SHP77 treated with DMSO at 0.1 percent for 48 hours (cell line): Measurements from ENCODE around the gene ACSF2.

Experiments
- DNase-seq: peaks from one replicate; lab custom pipeline; 2025; lab: John Stamatoyannopoulos, UW

The ACSF2 gene

DNA sequence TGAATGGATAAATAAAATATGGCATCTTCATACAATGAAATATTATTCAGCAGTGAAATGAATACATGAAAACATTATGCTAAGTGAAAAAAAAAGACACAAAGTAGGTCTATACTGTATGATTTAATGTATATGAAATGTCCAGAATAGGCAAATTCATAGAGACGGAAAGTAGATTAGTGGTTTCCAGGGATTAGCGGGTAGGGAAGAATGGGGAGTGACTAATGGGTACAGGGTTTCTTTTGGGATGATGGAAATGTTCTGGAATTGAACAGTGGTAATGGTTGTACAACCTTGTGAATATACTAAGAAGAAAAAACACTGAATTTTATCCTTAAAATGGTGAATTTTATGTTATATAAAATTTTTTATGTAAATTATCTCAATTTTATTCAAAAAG, 73.7 kb downstream of the ACSF2 start:
- no peak for DNase-seq

DNA sequence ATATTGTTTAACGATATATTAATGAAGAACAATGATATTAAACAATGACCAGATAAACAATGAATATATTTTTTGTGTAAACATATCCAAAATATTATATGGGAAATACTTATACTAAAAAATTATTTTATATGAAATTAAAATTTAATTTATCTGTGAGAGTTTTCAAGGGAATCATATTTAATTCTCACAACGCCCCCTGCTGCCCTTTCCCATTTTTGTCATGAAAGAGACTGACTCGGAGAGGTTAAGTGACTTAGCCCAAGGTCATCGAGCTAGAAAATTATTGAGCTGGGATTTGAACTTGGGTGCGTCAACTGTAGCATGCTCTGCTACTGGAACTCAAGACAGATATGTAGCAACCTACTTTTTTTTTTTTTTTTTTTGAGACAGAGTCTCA, 75.0 kb downstream of the ACSF2 start:
- DNase-seq: no peak

DNA sequence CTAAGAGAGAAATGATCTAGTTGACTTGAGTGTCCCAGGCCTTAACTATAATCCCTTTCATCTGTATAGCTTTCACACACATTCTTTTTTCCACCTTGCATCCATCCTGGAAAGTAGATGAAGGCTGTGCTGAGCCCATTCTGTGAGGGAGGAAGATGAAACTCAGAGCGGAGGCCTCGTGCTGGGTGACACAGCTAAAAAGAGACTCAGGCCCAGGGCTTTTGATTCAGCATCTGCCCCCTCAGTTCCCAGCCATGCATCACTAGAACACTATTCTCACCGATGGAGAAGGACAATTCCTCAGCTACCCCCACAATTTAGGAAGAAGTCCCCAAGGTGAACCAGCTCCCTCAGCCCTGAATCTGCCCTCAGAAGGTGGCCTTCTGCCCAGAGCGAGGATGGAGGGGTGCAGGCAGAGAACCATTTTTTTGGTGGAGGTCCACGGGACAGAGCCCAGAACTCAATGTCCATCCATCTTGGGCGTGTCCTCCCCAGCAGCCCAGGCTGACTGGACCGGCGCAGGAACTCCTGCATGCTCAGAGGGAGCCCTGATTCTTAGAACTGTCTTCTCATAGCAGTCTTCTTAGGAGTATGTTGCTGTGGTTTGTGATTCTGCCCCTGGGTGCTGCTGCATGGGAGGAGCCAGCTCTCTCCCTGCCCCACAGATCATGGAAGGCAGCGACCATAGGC, 76.4 kb downstream of the ACSF2 start:
- DNase-seq: no peak

DNA sequence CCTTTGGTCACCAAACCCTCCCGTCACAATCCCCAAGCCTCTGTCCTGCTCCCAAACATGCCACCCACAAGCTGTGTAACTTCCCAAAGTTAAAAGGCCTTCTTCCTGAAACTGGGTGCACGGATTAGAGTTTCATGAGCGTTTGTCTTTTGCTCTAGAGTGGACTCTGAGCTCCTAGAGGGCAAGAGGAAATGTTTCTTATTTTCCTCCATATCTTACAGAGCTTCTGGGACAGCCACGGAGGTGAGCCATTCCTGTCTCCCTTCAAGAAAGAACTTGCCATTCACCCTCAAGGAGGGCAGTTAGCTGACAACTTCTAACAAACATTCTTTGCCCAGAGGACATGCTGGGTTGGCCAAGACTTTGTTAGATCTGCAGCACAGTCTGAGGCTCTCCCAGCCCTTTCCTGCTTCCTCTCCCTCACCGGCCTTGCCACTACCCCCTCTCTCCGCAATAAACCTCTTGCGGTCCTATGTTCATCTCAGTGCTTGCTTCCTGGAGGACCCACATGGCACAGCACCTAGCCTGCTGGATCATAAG, 79.6 kb downstream of the ACSF2 start:
- no peak for DNase-seq

DNA sequence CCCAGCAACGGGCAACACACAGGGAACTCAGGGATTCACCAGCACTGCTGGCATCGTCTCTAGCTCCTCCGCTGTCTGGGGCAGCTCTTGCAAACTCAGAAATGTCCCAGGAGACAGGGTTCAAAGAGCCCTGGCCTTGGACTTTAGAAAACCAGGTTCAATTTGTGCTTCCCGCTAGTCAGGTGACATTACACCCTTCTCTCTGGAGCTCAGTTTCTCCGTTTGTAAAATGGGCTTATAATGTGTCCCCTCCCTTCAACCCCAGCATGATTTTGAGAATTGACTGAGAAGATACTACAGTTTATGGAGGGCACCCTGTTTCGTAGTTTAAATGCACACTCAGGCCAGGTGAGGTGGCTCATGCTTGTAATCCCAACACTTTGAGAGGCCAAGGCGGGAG, 80.3 kb downstream of the ACSF2 start:
- DNase-seq: no peak

DNA sequence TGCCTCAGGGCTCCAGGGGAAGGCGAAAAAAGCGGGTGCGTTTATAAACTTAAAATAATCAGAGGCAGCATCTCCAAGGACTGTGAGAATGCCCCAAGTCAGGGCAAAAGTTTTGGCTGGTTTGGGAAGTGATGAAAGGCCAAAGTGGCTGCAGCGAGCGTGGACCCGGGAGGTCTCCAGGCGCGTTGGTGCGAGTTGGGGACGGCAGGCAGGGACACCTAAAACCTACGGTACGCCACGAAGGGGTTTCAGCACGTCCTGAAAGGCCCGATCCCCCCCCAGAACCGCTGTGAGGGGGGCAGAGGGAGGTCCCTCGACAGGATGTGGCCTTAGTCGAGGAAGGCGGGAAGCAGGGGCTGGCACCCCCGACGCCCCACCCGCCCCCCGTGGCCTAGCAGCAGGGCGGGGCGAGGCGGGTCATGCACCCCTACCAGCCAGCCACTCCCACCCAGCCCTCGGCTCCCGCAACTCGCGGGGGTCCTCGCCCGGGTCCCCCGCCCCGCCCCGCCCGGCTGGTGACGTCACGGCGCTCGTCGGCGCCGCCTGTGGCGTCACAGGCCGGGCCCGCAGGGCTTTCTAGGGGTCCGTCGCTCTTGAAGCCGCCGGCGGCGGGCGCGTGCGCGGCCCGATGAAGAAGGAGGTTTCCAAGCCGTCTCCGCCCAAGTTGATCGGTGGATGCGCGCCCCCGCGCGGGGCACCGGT, 82.0 kb downstream of the ACSF2 start, which contains the start of gene MYCBPAP:
MYCBPAP (plus strand) TSS at position 569 of the 702 bp plus-strand sequence. CDS start 236 bp downstream, outside the sequence.
- peak; percentile 50 for DNase-seq

DNA sequence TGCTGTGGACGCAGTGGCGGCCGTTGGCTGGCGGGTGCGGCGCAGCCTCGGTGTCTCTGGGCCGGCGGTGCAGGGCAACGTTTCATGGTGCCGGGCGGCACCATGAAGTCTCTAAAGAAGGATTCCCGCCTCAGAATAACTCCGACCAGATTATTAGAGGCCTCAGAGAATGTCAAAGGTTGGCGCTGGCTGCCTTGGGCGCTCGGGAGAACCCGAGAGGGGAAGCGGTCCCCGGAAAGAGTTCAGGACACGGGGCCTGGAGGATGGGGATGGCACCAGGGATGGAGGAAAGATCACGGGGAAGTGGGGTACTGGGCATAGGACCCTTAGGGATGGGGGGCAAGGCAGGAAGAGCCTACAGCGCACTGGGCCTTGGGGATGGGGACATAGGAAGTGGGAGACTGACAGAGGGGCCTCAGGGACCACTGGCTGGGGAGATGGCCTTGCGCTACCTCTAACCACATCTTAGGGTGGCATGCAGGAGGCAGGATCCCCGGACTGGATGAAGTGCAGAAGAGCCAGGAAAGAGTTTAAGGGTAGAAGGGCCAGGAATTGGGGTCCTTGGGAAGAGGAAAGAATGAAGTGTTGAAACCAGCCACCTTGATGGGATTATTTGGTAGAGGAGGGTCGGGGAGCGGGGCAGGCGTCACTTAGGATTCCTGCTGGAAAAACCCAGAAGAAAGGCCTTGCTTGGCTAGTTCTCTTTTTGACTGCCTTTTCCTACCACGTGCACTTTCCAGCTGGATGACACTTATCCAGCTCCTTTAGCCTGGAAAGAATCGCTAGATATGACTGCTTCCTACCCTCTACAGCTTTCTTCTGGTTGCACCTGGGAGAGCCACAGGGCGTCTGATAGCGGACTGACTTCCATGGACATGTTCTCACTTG, 82.8 kb downstream of the ACSF2 start:
- DNase-seq: no peak

DNA sequence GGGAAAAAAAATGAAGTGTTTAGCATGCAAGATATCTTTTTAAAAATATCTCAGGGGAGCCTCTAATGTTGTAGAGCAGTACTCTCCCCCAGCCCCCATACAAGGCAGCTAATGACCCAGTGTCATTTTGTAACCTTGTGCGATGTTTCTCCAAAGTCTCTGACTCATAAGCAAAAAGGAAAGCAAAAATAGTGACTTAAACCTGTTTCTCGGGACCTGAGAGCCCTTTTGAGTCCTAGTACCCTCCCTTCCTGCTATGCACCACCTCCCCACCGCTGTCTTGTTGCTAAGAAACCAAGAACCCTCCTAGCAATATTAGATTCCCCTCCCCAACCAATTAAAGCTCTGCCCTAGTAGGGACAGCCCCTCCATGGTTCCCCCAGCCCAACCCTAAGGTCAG, 85.0 kb downstream of the ACSF2 start:
- DNase-seq: no peak

DNA sequence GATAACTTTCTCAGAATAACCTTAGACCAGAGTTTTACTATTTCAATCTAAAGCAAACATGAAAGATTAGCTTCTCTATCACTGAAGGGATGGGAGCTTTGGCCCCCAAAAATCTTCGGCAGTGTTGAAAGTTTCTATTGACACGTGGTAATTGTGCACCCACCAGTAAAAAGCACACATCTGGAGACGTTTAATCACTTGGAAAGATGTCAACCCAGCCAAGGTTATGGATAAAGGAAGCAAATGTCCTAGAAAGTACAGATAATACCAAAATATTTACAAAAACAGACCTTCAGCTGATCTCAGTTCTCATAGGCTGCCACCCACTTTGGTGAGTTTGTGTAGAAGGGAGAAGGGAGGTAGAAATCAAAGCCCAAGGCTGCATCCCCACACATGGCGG, 87.5 kb downstream of the ACSF2 start:
- DNase-seq: no peak

DNA sequence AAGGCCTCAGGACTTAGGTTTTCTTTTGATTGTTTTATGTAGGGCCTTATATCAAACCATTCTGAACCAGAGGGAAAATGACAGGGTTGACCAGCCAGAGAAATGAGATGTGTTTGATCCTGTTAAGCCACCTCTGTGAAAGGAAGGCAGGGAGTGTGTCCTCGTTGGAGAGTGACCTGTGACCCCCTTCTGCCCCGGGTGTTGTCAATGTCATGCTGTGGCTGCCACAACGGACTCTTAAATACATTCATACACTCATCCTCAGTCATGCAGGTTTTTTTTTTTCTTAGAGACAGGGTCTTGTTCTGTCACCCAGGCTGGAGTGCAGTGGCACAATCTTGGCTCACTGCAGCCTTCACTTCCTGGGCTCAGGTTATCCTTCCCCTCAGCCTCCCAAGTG, 88.4 kb downstream of the ACSF2 start:
- no peak for DNase-seq

DNA sequence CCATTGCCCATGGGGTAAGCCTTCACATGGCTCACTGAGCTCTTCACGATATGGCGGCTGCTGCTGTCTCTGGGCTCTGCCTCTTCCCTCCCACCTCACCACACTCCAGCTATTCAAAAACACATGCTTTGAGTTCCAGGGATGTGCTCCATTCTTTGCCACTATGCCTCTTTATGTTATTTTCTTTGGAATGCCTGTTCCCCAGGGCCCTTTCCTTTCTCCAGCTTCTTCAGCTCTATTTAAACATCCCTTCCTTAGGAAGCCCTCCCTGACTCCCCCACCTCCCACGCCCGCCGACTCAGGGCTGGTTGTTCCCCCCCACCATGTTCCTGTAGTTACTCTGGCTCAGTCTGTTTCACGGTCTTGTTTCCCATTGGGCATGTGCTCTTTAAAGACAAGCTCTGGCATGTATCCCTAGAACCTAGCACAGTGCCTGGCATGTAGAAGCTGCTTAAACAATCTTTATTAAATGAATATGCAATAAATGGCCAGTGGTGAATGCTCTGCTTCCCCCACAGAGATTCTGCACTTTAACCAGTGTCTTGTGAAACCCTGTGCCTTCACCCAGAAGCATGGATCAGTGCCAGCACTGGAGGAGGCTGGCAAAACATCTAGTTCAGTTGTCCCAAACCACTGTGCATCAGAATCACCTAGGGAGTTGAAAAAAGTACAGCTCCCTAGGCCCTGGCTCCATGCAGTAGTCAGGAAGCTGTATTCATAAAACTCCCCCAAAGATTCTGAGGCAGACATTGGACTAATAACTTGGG, 89.1 kb downstream of the ACSF2 start:
- DNase-seq: no peak

DNA sequence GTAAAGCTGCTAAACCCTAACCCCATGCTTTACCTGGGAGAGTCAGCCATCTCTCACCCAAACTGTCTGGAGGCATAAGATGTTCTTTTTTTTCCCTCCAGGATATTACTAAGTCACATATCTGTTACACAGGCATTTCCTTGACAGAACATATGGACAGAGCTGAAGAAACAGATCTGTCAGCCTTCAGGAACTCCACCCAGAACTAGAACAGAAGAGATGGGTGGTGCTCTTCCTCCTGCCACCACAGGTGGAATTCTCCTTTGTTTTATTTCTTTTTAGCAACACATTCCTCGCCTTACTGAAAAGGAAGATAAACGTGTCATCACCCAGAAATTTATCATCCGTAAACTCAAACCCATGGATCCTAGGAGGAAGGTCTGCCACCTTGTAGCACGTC, 91.0 kb downstream of the ACSF2 start:
- no peak for DNase-seq

DNA sequence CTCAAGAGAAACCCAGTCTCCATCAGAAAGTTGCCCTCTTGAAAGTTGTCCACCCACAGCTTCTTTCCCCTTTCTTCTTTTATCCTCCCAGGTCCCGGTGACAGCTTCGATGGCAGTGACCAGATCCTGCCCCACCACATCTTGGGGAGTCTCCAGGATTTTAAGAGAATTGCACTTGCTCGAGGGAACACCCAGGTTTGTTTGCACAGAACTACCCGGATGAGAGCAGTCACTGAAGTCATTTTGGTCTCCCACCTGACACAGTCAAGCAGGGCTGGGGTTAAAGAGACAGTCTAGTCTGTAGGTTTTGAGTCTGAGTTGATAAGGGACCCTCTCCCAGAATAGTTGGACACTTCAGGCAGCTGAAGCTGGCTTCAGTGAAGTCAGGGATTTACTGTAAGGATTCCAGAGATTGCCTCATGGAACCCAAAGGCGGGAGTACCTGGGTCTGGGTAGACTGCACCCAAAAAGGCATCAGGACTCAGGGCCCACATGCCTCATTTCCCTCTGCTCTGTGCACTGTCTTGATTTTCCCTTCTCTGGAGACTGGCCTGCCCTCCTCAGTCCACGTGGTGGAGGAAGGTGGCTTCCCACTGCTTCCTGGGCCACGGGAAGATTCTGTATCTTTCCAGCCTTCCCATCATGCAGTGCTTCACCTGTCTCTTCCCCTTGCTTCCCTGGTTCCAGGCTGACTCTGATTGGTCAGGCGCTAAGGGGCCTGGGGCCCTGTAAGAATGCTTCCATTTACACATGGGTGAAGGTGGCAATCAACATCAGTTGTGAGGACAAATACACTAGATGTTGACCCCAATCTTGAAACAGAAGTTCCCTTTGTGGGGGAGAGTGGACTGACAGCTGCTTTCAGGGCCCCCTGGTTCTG, 91.7 kb downstream of the ACSF2 start:
- no peak for DNase-seq

DNA sequence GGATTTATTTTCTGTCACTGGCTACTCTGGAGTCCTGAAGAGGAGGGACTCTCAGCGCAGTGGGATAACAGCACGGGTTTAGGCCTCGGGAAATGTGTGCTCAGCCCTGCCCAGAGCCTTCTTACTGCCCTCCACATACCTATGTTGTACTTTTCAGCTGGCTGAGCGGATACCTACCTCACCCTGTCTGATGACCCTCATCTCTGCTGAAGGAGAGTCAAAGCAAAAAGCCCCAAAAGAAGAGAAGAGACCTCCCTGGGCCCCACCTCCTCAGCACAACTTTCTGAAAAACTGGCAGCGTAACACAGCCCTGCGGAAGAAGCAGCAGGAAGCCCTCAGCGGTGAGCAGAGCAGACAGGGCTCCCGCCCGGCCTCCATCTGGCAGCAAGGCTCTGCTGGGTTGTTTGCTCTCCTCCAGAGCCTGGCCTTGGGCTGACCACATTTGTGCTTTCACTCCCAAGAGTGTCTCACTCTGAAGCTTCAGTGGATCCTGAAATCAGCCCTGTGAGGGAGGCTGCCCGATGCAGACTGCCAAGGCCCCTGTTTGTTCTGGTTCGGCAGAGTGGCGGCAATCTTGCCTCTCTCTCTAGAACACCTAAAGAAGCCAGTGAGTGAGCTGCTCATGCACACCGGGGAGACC, 92.5 kb downstream of the ACSF2 start:
- DNase-seq: no peak

DNA sequence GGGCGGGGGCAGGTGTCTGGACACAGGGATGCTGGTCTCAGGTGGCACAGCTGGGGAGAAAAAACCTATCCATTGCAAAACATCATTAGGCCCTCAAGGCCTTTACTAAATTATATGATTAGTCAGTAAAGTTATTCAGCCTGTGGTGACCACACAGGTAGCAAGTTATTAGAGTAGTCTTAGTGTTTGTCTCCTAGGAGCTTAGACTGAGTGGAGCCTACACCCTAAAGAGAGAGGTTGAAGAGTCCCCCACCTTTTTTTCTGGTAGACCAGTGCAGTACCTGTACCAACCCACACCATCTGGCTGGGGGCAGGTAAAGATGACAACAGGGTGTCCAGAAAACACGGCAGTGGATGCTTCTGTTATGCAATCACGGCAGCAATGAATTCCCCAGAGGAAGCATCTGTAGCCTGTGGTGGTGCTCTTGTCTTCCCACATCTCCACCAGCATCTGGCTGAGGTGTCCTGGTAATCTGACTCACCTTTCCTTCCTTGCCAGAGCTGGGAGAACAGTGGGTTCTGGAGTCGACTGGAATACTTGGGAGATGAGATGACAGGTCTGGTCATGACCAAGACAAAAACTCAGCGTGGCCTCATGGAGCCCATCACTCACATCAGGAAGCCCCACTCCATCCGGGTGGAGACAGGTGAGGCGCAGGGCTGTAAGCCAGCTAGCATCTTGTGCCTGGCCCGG, 93.3 kb downstream of the ACSF2 start:
- no peak for DNase-seq

DNA sequence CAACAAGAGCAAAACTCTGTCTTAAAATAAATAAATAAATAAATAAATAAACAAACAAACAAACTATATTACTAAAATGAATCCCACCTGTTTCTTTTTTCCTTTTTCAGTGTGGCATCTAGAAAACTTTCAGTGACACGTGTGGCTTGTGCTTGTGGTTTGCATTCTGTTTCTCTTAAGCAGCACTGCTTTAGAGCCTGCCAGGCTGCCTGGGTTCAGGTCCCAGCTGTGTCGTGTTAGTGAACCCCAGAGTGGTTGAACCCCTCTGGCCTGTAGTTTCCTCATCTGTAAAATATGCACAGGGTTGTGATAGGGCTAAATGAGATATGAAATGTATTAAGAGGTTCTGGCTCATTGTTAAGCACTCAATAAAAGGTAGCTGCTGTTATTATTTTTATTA, 94.5 kb downstream of the ACSF2 start:
- no peak for DNase-seq

DNA sequence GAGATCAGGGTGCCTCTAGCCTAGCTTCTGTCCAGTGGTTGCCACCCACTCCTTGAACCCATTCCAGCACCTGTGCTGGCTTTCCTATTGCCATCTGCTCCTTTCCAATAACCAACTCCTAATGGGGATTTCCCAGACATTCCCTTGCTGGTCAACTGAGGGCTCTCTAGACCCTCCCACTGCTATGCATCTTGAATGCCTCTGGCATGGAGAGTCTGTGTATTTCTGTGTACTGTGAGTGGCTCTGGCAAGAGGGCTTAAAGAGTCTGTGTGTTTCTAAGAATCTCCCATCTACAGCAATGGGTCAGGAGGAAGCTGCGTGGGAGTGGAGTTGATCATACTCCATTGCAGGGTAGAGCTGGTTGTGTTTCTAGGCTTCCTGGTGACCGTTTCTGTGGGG, 95.5 kb downstream of the ACSF2 start:
- no peak for DNase-seq

DNA sequence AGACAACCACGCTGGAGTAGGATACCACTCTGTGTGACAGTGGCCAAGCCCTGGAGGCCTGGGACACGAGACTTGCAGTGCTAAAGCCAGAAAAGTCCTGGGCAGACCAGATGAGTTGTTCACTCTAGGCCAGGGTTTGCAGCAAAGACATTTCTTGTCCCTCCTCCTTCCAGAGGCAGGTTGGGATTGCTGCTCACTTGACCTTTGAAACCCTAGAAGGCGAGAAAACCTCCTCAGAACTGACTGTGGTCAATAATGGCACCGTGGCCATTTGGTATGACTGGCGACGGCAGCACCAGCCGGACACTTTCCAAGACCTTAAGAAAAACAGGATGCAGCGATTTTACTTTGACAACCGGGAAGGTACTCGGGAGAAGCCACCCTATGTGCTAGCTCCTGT, 96.7 kb downstream of the ACSF2 start:
- no peak for DNase-seq

DNA sequence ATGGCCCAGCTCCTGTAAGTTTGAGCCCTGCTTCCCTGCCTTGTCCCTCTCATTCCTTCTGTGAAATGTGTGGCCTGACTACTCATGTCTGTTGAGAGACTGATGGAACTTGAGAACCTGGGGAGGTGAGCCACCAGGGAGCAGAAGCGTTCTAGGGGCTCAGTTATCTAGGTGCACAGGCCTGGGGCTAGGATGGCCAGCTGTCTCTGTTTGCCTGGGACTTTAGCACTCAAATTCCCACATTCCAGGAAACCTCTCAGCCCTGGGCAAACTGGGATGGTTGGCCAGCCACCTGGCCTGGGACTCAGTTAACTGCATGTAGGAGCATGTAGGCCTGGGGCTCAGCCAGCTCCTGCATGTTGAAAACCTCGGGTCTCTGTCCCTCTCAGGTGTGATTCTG, 97.2 kb downstream of the ACSF2 start:
- no peak for DNase-seq
